GM18519 (cell line): ENCODE results near the gene DDX11.
A peak's percentile ranks its signal among the peaks of the same experiment; 100 is the strongest.
"Not testable (repeated sequence)": the region's sequence is repeated elsewhere in the genome, so short reads cannot be mapped to it uniquely, and the experiment has no call there.

Experiments
- ATAC-seq: cut with Tn5 transposase; IDR thresholded peaks from one replicate; pipeline ENCODE4 v1.9.1; 2021; ENCODE audit warnings: mild to moderate bottlenecking, moderate library complexity; ENCODE audit not compliant: unreplicated experiment, low FRiP score

The DDX11 gene

GRCh38 chr12:31073527-31074332, at the start of gene DDX11:
Gene DDX11, plus strand, starts transcription at chr12:31073860. Its CDS starts 4,534 bp downstream, at chr12:31078394.
- ATAC-seq = peak; percentile 78

- no peak for ATAC-seq
Observed at GRCh38 chr12:31026202-31026601, 47.5 kb upstream of the DDX11 start.

DNA sequence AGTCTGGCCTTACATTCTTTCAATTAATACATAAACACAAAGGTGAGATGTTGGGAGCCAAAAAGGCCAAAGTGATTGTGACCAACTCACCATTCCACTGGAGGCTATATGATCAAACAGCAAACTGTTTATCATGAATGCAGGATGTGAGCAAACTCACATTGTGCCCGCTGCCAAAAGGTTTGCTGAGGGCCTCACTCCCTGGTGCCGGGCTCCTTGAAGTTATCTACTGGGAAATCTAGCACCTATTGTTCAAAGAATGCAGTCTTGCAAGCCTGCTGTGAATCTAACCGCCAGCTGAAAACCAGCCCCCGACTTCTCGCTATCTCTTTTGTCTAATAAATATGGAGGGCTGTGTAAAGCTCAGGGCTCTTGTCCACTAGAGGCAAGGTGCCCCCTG, 46.7 kb upstream of the DDX11 start:
- ATAC-seq = not testable (repeated sequence)

GRCh38 chr12:31029468-31029867, 44.2 kb upstream of the DDX11 start:
- no peak for ATAC-seq

- ATAC-seq = no peak
Observed at GRCh38 chr12:31029916-31030562, 43.6 kb upstream of the DDX11 start.

DNA sequence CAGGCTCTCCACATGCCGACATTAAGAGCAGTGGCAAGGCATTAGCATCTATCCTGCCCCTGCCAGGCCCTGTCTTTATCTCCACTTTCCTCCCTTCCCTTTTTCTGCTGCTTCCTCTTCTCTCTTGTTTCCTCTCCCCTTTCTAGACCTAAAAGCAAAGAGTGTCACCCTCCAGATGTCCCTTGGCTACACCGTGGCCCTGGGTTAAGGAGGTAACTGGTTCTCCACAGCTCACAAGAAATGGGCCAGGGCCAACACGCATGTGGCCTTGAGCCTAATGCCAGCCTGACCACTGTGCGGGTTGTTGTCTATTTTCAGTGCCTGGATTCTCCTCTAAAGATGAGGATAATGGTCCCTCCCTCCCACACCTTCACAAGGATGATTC, 41.7 kb upstream of the DDX11 start:
- no peak for ATAC-seq

- ATAC-seq = no peak
Observed at GRCh38 chr12:31033146-31033545, 40.5 kb upstream of the DDX11 start.

DNA sequence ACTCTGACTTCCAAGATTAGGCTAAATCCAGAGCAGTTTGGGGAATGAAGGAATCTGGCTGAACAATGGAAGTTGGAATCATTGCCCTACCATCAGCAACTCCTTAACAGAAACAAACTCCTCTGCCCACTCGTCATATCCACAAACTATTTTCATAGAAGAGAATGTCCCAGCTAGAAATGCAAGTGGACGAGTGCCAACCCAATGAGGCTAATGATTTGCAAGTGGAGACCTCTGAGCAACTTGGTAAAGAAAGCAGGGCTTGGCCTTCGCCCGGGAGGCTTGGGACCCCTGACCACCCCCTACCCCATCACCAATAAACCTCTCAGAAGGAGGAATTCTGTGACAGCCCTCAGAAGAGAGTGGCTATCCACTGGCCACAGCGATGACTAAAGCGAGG, 40.0 kb upstream of the DDX11 start:
- ATAC-seq = no peak

GRCh38 chr12:31034372-31034771, 39.3 kb upstream of the DDX11 start:
- ATAC-seq = no peak

- no peak for ATAC-seq
Observed at GRCh38 chr12:31035226-31035625, 38.4 kb upstream of the DDX11 start.

- no peak for ATAC-seq
Observed at GRCh38 chr12:31035967-31036665, 37.5 kb upstream of the DDX11 start.

GRCh38 chr12:31037028-31037427, 36.6 kb upstream of the DDX11 start:
- no peak for ATAC-seq

DNA sequence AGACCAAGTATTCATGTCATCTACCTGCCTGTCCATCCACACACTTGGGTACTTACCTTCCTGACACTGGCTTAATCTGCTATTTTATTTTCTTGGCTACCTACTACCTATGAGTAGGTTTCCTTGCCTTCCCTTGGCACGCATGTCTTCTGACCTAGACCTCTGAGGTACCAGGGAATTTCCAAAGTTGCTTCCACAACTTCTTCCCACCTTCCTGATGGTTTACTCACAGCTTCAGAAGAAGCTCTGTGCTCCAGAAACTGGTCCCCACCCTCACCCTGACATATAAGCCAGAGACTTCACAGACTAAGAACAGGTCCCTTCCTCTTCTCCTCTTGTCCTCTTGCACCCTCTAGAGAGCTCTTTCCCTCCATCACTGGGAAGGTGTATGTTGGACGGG, 35.7 kb upstream of the DDX11 start:
- ATAC-seq = no peak

DNA sequence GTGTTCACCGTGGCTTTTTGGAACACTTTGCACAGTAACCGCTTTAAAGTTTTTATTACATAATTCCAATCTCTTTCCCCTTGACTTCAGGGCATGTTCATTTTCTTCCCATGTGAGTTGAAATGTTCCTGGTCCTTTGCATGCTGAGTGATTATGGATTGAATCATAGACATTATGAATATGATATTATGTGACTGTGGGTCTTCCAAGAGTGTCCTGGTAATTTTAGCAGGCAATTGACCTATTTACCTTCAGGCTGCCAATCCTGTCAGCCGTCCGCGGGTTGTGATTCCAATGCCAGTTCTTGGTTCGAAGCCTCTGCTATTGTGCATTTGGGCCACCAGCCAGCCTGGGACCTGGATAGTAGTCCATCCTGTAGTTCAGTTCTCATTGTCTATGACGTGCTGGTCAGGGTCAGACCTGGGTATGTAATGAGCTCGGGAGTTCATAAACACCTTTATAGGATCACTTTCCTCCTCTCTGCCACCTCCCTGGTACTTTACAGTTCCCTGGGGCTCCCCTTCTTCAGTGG, 32.6 kb upstream of the DDX11 start:
- ATAC-seq = no peak

- ATAC-seq = not testable (repeated sequence)
Observed at GRCh38 chr12:31050143-31050542, 23.5 kb upstream of the DDX11 start.

GRCh38 chr12:31050548-31050947, 23.1 kb upstream of the DDX11 start:
- not testable (repeated sequence) for ATAC-seq

GRCh38 chr12:31051692-31052091, 22.0 kb upstream of the DDX11 start:
- ATAC-seq = peak; percentile 53

DNA sequence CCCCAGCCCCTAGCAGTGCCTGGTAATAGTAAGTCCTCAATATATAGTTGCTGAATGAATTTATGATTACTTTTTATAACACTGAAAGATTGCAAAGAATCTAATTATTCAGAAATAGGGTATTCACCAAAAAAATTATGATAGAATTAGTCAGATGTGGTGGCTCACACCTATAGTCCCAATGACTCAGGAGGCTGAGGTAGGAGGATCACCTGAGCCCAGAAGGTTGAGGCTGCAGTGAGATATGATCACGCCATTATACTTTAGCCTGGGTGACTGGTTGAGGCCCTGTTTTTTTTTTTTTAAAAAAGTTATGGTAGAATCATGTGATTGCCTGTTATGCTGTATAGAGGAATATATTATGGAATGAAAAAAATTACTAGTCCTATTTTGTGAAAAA, 21.5 kb upstream of the DDX11 start:
- peak; percentile 2 for ATAC-seq

DNA sequence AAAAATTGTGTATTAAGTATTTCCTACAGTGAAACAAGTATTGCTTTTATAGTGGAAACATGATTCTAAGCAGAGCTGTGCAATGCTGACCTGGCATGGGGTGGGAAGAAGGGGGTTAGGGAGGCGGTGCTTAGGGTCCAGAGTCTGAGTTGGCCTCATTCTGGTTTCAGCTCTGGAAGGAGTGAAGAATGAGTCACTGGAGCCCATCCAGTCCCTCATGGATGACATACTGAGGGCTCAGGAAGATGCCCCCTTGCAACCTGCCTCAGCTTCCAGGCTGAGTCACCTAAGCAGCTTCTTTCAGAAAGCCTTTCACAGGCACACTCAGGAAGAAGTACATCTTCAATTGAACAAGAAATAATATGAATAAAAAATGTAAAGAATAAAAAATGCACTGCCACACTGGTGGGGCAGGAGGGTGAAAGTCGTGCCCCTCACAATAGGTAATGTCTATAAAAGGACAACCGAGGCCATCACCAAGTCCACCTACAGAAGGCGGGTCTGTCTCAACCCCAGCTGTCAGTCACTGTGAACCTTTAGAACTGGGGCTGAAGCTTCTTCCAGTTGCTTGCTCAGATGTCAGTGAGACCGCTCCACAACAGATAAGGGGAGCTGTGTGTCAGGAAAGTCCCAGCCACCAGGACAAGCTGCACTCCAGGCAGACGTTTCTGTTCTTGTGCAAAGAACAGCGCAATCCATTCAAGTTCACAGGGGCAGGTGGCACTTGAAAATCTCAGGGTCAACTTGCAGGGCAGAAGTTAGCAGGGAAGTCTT, 20.8 kb upstream of the DDX11 start:
- not testable (repeated sequence) for ATAC-seq

DNA sequence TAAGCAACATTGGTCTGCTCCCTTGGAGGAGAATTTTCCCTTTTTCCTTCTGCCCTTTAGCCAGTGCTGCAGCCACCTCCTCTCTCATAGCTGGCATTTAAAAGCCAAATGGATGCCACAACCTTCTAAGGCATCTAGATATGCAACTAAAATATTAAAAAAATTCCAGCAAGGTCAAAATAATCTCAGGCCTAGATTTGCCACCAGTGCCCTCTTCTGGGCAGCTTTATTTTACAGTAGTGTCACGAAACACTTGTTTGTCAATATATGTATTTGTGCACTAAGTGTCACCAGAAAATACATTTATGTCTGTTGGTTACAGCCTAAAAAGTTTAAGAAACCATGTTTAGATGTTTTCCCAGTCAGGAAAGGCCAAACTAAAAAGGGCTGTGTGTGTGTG, 19.7 kb upstream of the DDX11 start:
- ATAC-seq = not testable (repeated sequence)
